Stomach (tissue), 9 donors: ENCODE data around the gene PCDHA12. TPM values are rescaled to one million over a fixed set of nuclear protein-coding genes. Genes with fewer than 3 reads are reported as not detected.

Experiments
- DNase-seq, 2 donors: peaks; one replicate each; pipeline versions ENCODE4 v3.0.0 to v3.0.0-alpha.2; 2013 to 2019
- H3K27ac ChIP-seq, 5 donors: fragments of 200-600 bp in 4 of 5; sonication (generic) in 4 of 5; one replicate each; pipeline ENCODE4 v1.5.1; 2013 to 2019; ENCODE audit warnings: mild to moderate bottlenecking in 1 of 5, moderate library complexity in 1 of 5
- H3K27me3 ChIP-seq, 3 donors: fragments of 200-600 bp; sonication (generic); one replicate each; pipeline ENCODE4 v1.5.1; 2017 to 2019; ENCODE audit warnings: mixed run types in 1 of 3
- H3K36me3 ChIP-seq, 4 donors: fragments of 200-600 bp; sonication (generic); 1 replicate in 3 of 4; 2 replicates in 1 of 4; pipeline ENCODE4 v1.5.1; 2016 to 2019
- H3K4me1 ChIP-seq, 4 donors: fragments of 200-600 bp; sonication (generic); one replicate each; pipeline ENCODE4 v1.5.1; 2016 to 2019
- H3K4me3 ChIP-seq, 4 donors: fragments of 200-600 bp; sonication (generic) in 3 of 4; one replicate each; pipeline ENCODE4 v1.5.1; 2016 to 2019; ENCODE audit warnings: mild to moderate bottlenecking in 1 of 4
- H3K9me3 ChIP-seq, 4 donors: fragments of 200-600 bp; sonication (generic); one replicate each; pipeline ENCODE4 v1.5.1; 2016 to 2019
- CTCF ChIP-seq, 7 experiments: fragments of 450-650 bp in 4 of 7; fragments of 200-600 bp in 3 of 7; sonication (generic) in 3 of 7; IDR thresholded peaks; one replicate each; pipeline ENCODE4 v1.5.1; 2016 to 2019; ENCODE audit warnings: antibody characterized with exemption in 7 of 7, control low read depth in 2 of 7, mild to moderate bottlenecking in 1 of 7
- EP300 ChIP-seq: sonication (generic); formaldehyde crosslinking; IDR thresholded peaks from one replicate; pipeline ENCODE4 v1.6.1; 2017; ENCODE audit warnings: antibody characterized with exemption
- POLR2A ChIP-seq, 4 donors: fragments of 450-650 bp; IDR thresholded peaks; one replicate each; pipeline ENCODE4 v1.6.1; 2016; ENCODE audit warnings: antibody characterized with exemption in 4 of 4, control low read depth in 2 of 4, mild to moderate bottlenecking in 1 of 4, moderate library complexity in 1 of 4
- POLR2AphosphoS5 ChIP-seq, 3 donors: sonication (generic); formaldehyde crosslinking; IDR thresholded peaks; one replicate each; pipeline ENCODE4 v1.6.1; 2016; ENCODE audit warnings: antibody characterized with exemption in 3 of 3
- WGBS, 5 donors: extraction: QIAGEN DNeasy Blood & Tissue Kit in 3 of 5; methylation state at CpG; one replicate each; pipeline versions ENCODE4 v1.1.5 to v1.1.7; 2013 to 2018; 5-methylcytosine and 5-hydroxymethylcytosine counted together
- intact Hi-C: fragments of 100-400 bp; cut with DNase I; formaldehyde crosslinking; loops from one replicate; pipeline ENCODE4 v1.15.1; 2023; ENCODE audit warnings: low total_unique reads
- polyA plus RNA-seq, 3 donors: library from polyadenylated mRNA; stranded (reverse); fragments of 200-250 nt; gene quantifications; one replicate each; pipeline ENCODE4 v1.2.3, GENCODE V29; 2013
- total RNA-seq, 5 donors: library from RNA; depleted of rRNA; stranded (reverse); fragments of >200 nt; gene quantifications; one replicate each; pipeline versions ENCODE4 v1.1.0 to v1.2.3, GENCODE V29; 2014 to 2016
- donor health status: healthy with polysubstance abuse.
- donor health status: Bipolar disorder and iron deficiency.
- donor health status: healthy.

PCDHA12 gene
- total and polyA plus RNA-seq, 8 donors, result 0.05 to 2.2 (median 0.55) TPM; not detected in 5

- Histone ChIP-seq H3K4me3 (no peak overlapping the region), H3K9me3 (peaks cover 16 to 72% (median 62%) of the 10 kb centered on the region in 4 donors), H3K27me3 (peaks cover 0 to 60% (median 4%) of the 10 kb centered on the region in 3 donors), H3K4me1 (no peaks in the 10 kb centered on the region), H3K27ac (no peak overlapping the region), H3K36me3 (no peaks in the 10 kb centered on the region)
- WGBS, 5 donors, result 56 to 63% (median 60%) methylated on average over 64 to 94 of the region's 94 CpGs; no CpG with 5 or more reads in 1 of the 5 donors
- TF ChIP-seq CTCF (IDR thresholded peaks at IDR 0.05) (no peak), POLR2AphosphoS5 (IDR thresholded peaks at IDR 0.05) (no peak), POLR2A (IDR thresholded peaks at IDR 0.05) (no peak), EP300 (no peak)
- intact Hi-C loops, result no loop called here
- no peak for DNase-seq
Observed at GRCh38 chr5:140857177-140857986, 17.7 kb upstream of the PCDHA12 start.

GRCh38 chr5:140857987-140858240 is 17.2 kb upstream of the PCDHA12 start:
- Histone ChIP-seq H3K27me3 (peaks cover 0 to 60% (median 4%) of the 10 kb centered on the region in 3 donors), H3K27ac (no peak overlapping the region), H3K36me3 (no peaks in the 10 kb centered on the region), H3K4me3 (no peak overlapping the region), H3K4me1 (no peaks in the 10 kb centered on the region), H3K9me3 (peaks cover 21 to 72% (median 64%) of the 10 kb centered on the region in 4 donors)
- WGBS, 5 donors, result 58 to 74% (median 65%) methylated on average over 11 to 22 of the region's 22 CpGs; no CpG with 5 or more reads in 2 of the 5 donors
- DNase-seq, result no peak
- TF ChIP-seq POLR2A (IDR thresholded peaks at IDR 0.05), result no peak
- TF ChIP-seq POLR2AphosphoS5 (IDR thresholded peaks at IDR 0.05), result no peak
- TF ChIP-seq CTCF (IDR thresholded peaks at IDR 0.05), result no peak
- TF ChIP-seq EP300, result no peak
- intact Hi-C loops, result no loop called here

- TF ChIP-seq CTCF (IDR thresholded peaks at IDR 0.05) (no peak), POLR2A (IDR thresholded peaks at IDR 0.05) (no peak), EP300 (no peak), POLR2AphosphoS5 (IDR thresholded peaks at IDR 0.05) (no peak)
- no peak for DNase-seq
- 44 to 53% (median 47%) methylated on average over 64 to 76 of the region's 76 CpGs for WGBS, 5 donors
- H3K36me3 ChIP-seq, result no peaks in the 10 kb centered on the region
- peaks cover 19 to 52% (median 39%) of the 10 kb centered on the region in 4 donors for H3K9me3 ChIP-seq
- no peak overlapping the region for H3K27ac ChIP-seq
- intact Hi-C loops, result no loop called here
- peaks cover 0 to 35% (median 4%) of the 10 kb centered on the region in 3 donors for H3K27me3 ChIP-seq
- H3K4me1 ChIP-seq, result no peaks in the 10 kb centered on the region
- no peak overlapping the region for H3K4me3 ChIP-seq
Observed at GRCh38 chr5:140862441-140863295, 12.4 kb upstream of the PCDHA12 start.

- Histone ChIP-seq H3K4me3 (no peak within 1 kb of the TSS), H3K4me1 (no peaks in the 10 kb centered on the region), H3K9me3 (peaks cover 6 to 52% (median 39%) of the 10 kb centered on the region in 4 donors), H3K27ac (no peak within 1 kb of the TSS), H3K27me3 (peaks cover 0 to 39% (median 5%) of the 10 kb centered on the region in 3 donors), H3K36me3 (no peaks in the 10 kb centered on the region)
- no peak for TF ChIP-seq CTCF (IDR thresholded peaks at IDR 0.05)
- no peak for TF ChIP-seq EP300
- no peak for TF ChIP-seq POLR2AphosphoS5 (IDR thresholded peaks at IDR 0.05)
- no peak for TF ChIP-seq POLR2A (IDR thresholded peaks at IDR 0.05)
- WGBS, 5 donors, result 15 to 28% (median 17%) methylated on average over 39 to 41 of the region's 41 CpGs
- DNase-seq, result peak in 1 of 2 donors; percentile 16
- intact Hi-C loops, result no loop called here
Observed at GRCh38 chr5:140868721-140869554, 6.2 kb upstream of the PCDHA12 start, which contains the start of gene PCDHA11. Gene PCDHA11, plus strand, starts transcription at chr5:140868957. Its CDS starts 147 bp downstream, at chr5:140869104.
